ENCODE results near the gene KANSL1. TPM values are rescaled to one million over a fixed set of nuclear protein-coding genes. Genes with fewer than 3 reads are reported as not detected.
"Not testable (repeated sequence)": the region's sequence is repeated elsewhere in the genome, so short reads cannot be mapped to it uniquely, and the experiment has no call there.

KANSL1 gene
- total and polyA plus RNA-seq, 9 donors: 30.4 to 107 (median 77.7) TPM

DNA sequence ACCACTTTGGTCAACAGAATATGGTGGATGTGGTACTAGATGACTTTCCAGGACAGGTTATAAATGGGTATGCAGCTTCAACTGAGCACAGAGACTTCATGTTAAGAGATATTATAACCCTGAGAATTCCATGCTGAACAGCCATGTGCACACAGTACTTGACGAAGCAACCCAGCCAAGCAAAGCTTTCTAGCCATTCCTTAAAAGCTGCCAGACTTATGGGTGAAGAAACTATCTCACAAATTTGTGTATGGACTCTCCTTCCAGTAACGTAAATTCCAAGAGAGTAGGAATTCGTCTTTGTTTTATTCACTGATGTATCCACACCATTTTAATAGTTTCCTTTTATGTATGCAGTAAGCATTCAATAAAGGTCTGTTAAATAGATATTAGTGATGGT lies 76.1 kb downstream of the KANSL1 start:
- Histone ChIP-seq H3K9me3 (no peaks in the 10 kb centered on the region), H3K27ac (no peak overlapping the region), H3K36me3 (no peaks in the 10 kb centered on the region), H3K4me3 (no peak overlapping the region), H3K4me1 (ENCODE audit: insufficient read depth) (peaks cover 31% of the 10 kb centered on the region), H3K27me3 (no peaks in the 10 kb centered on the region)
- no peak for TF ChIP-seq EP300 (IDR thresholded peaks at IDR 0.05)
- no peak for TF ChIP-seq POLR2A (IDR thresholded peaks at IDR 0.05)
- TF ChIP-seq, protein P1, sequence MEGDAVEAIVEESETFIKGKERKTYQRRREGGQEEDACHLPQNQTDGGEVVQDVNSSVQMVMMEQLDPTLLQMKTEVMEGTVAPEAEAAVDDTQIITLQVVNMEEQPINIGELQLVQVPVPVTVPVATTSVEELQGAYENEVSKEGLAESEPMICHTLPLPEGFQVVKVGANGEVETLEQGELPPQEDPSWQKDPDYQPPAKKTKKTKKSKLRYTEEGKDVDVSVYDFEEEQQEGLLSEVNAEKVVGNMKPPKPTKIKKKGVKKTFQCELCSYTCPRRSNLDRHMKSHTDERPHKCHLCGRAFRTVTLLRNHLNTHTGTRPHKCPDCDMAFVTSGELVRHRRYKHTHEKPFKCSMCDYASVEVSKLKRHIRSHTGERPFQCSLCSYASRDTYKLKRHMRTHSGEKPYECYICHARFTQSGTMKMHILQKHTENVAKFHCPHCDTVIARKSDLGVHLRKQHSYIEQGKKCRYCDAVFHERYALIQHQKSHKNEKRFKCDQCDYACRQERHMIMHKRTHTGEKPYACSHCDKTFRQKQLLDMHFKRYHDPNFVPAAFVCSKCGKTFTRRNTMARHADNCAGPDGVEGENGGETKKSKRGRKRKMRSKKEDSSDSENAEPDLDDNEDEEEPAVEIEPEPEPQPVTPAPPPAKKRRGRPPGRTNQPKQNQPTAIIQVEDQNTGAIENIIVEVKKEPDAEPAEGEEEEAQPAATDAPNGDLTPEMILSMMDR (IDR thresholded peaks at IDR 0.05): no peak
- intact Hi-C loops (cut with DNase I): loop anchor here in 1 of 4 donors (10.0 kb wide), 1 partner anchor 52 kb away; no protein-coding TSS in a partner anchor
- WGBS, 3 donors: 58 to 62% (median 60%) methylated on average over 3 of the region's 3 CpGs
- DNase-seq: no peak

DNA sequence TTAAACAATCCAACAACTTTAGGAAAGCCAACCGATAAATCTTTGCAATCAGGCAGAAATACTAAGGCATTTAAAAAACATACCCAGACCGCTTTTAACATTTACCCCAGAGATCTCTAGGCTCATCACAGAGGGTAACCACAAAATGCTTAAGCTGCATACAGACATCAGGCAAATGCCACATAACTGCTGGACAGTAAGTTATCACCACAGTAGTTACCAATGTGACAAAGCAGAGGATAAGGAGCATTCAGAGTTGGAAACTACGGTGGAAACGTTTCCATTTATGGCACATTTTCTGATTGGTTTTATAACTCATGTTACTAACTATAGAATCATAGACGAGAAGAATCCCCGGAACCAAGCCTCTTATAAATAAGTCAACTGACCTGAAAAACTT lies 77.5 kb downstream of the KANSL1 start:
- intact Hi-C loops (cut with DNase I): loop anchor here in 1 of 4 donors (10.0 kb wide), 1 partner anchor 51 kb away; no protein-coding TSS in a partner anchor
- peaks cover 26% of the 10 kb centered on the region for H3K4me1 ChIP-seq (ENCODE audit: insufficient read depth)
- no peaks in the 10 kb centered on the region for H3K9me3 ChIP-seq
- H3K36me3 ChIP-seq: no peaks in the 10 kb centered on the region
- no peak for DNase-seq
- no peak overlapping the region for H3K4me3 ChIP-seq
- 18 to 19% (median 18%) methylated on average over 6 of the region's 6 CpGs for WGBS, 3 donors
- TF ChIP-seq POLR2A (IDR thresholded peaks at IDR 0.05) (no peak), EP300 (IDR thresholded peaks at IDR 0.05) (no peak)
- no peaks in the 10 kb centered on the region for H3K27me3 ChIP-seq
- no peak overlapping the region for H3K27ac ChIP-seq

DNA sequence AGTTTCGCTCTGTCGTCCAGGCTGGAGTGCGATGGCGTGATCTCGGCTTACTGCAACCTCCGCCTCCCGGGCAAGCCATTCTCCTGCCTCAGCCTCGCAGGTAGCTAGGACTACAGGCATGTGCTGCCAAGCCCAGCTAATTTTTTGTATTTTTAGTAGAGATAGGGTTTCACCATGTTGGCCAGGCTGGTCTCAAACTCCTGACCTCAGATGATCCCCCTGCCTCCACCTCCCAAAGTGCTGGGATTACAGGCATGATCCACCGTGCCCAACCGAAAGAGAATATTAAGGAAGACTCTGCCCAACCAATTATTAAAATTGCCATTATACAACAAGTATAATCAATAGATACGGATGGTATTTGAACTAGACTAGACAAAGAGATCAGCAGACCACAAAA lies 82.0 kb downstream of the KANSL1 start:
- WGBS, 3 donors: 95 to 98% (median 96%) methylated on average over 11 of the region's 11 CpGs
- H3K27me3 ChIP-seq, H3K4me3 ChIP-seq, H3K9me3 ChIP-seq, H3K36me3 ChIP-seq, DNase-seq, H3K27ac ChIP-seq: not testable (repeated sequence)
- peaks cover 30% of the 10 kb centered on the region for H3K4me1 ChIP-seq (ENCODE audit: insufficient read depth)
- intact Hi-C loops (cut with DNase I): loop anchor here in 1 of 4 donors (10.0 kb wide), 1 partner anchor 46 kb away; no protein-coding TSS in a partner anchor

DNA sequence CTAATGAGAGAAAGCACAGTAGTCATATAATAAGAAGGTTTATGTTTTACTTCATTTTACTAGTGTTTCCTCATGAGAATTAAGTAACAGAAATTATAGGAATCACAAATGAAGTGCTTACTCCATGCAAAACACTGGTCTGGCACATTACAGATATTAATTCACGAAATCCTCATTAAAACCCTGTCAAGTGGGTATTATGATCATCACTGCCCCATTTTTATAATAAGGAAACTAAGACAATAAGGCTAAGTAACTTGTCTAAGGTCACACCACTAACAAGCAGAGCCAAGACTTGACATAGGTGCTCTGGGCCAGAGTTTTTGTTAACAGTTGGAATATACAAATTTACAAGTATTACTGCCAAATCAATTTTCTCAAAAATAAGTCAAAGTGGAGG lies 83.0 kb downstream of the KANSL1 start:
- 66 to 80% (median 72%) methylated on average over 1 of the region's 1 CpG for WGBS, 3 donors

DNA sequence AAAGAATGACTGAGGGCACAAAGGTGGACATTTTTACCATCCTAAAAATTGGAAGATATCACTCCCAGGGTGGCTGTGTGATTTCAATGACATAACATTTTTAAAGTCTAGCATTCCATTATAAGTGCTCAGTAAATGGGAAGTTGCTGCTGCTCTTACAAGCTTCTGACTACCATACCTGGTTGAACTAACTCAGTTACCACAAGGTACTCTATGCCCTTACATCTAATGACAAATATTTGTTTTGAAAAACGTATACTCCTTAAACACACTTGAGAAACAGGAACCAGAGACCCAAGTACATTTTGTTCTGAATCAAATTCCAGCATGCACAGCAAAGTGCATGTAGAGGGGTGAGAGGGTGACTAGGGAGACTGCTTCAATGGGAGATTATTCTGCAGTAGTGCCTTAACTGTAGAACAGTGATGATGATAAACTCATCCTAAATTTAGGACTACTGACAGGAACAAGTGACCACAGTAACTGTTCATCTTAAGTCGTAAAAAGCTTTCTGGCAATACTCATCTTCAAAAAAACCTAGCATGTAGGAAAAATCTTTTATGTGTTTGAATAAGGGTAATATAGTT lies 83.5 kb downstream of the KANSL1 start:
- Histone ChIP-seq H3K36me3 (no peaks in the 10 kb centered on the region), H3K4me1 (ENCODE audit: insufficient read depth) (peaks cover 23% of the 10 kb centered on the region), H3K9me3 (no peaks in the 10 kb centered on the region), H3K27me3 (no peaks in the 10 kb centered on the region), H3K27ac (no peak overlapping the region), H3K4me3 (no peak overlapping the region)
- TF ChIP-seq, protein P1 (IDR thresholded peaks at IDR 0.05): no peak
- TF ChIP-seq POLR2A (IDR thresholded peaks at IDR 0.05) (no peak), EP300 (IDR thresholded peaks at IDR 0.05) (no peak)
- DNase-seq: no peak
- intact Hi-C loops (cut with DNase I): loop anchor here in 2 of 4 donors (10.0 kb wide), 2 partner anchors 45 kb away; no protein-coding TSS in a partner anchor
- WGBS, 3 donors: 48 to 64% (median 55%) methylated on average over 2 of the region's 2 CpGs

More for the DNA sequence above, 83.0 kb downstream of the KANSL1 start:
- Histone ChIP-seq H3K27ac (no peak overlapping the region), H3K4me3 (no peak overlapping the region), H3K27me3 (no peaks in the 10 kb centered on the region), H3K9me3 (no peaks in the 10 kb centered on the region), H3K36me3 (no peaks in the 10 kb centered on the region), H3K4me1 (ENCODE audit: insufficient read depth) (peaks cover 26% of the 10 kb centered on the region)
- intact Hi-C loops (cut with DNase I): loop anchor here in 1 of 4 donors (10.0 kb wide), 1 partner anchor 45 kb away; no protein-coding TSS in a partner anchor
- DNase-seq: no peak
- TF ChIP-seq POLR2A (IDR thresholded peaks at IDR 0.05): no peak

DNA sequence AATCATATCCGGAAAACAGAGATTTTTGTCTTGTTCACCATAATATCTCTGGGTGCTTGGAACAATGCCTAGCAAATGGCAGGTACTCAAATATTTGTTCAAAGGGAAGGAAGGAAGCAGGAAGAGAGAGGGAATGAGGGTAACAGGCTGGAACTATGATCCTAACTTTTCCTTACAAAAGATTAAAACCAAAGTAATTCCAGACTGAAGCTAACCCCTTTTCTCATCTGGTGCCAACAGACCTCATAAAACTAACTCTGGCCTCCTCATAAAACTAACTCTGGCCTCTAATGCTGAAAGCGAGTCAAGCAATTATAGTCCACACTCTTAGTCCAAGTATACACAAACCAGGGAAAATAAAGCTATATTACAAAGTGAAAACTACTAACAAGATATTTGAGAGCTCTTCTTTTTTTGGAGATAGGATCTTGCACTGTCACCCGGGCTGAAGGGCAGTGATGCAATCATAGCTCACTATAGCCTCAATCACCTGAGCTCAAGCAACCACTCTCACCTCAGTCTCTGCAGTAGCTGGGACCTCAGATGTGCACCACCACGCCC lies 84.6 kb downstream of the KANSL1 start:
- Histone ChIP-seq H3K27ac (no peak overlapping the region), H3K9me3 (no peaks in the 10 kb centered on the region), H3K4me3 (no peak overlapping the region), H3K36me3 (no peaks in the 10 kb centered on the region), H3K4me1 (ENCODE audit: insufficient read depth) (peaks cover 20% of the 10 kb centered on the region), H3K27me3 (no peaks in the 10 kb centered on the region)
- intact Hi-C loops (cut with DNase I): loop anchor here in 1 of 4 donors (10.0 kb wide), 1 partner anchor 46 kb away; no protein-coding TSS in a partner anchor
- TF ChIP-seq POLR2A (IDR thresholded peaks at IDR 0.05): no peak
- TF ChIP-seq, protein P1 (IDR thresholded peaks at IDR 0.05): no peak
- no peak for TF ChIP-seq EP300 (IDR thresholded peaks at IDR 0.05)
- 68 to 71% (median 69%) methylated on average over 4 of the region's 4 CpGs for WGBS, 3 donors
- DNase-seq: no peak
